ENCODE measurements around the gene GPRC5C.

The GPRC5C gene

GRCh38 chr17:74431568-74432423 is at the start of gene GPRC5C:
Gene GPRC5C (plus strand): TSS chr17:74432088. CDS start chr17:74439777, 7,689 bp downstream.
- intact Hi-C loops (cut with DNase I), result no loop called here
- DNase-seq, result peak in 6 of 10 donors; percentile 29 to 89 (median 51)

- intact Hi-C loops (cut with DNase I), result no loop called here
- peak in 1 of 10 donors; percentile 44 for DNase-seq
Observed at GRCh38 chr17:74383141-74383540, 48.7 kb upstream of the GPRC5C start.

GRCh38 chr17:74385201-74385600 is 46.7 kb upstream of the GPRC5C start:
- no peak for DNase-seq
- intact Hi-C loops (cut with DNase I), result no loop called here

- intact Hi-C loops (cut with DNase I), result no loop called here
Observed at GRCh38 chr17:74386386-74386785, 45.5 kb upstream of the GPRC5C start.

GRCh38 chr17:74387365-74388218 is 44.3 kb upstream of the GPRC5C start:
- DNase-seq, result peak in 1 of 10 donors; percentile 55
- intact Hi-C loops (cut with DNase I), result no loop called here

More at GRCh38 chr17:74386386-74386785, 45.5 kb upstream of the GPRC5C start:
- DNase-seq, result peak in 1 of 10 donors; percentile 86

GRCh38 chr17:74389084-74389753 is 42.7 kb upstream of the GPRC5C start:
- intact Hi-C loops (cut with DNase I), result no loop called here
- DNase-seq, result peak in 1 of 10 donors; percentile 39

- no peak for DNase-seq
- intact Hi-C loops (cut with DNase I), result no loop called here
Observed at GRCh38 chr17:74389937-74390679, 41.8 kb upstream of the GPRC5C start.

- peak in 1 of 10 donors; percentile 48 for DNase-seq
- intact Hi-C loops (cut with DNase I), result no loop called here
Observed at GRCh38 chr17:74390680-74391653, 40.9 kb upstream of the GPRC5C start.

GRCh38 chr17:74391771-74392170 is 40.1 kb upstream of the GPRC5C start:
- peak in 1 of 10 donors; percentile 51 for DNase-seq
- intact Hi-C loops (cut with DNase I), result no loop called here

GRCh38 chr17:74392848-74393247 is 39.0 kb upstream of the GPRC5C start:
- no peak for DNase-seq

GRCh38 chr17:74393346-74393942 is 38.4 kb upstream of the GPRC5C start:
- peak in 7 of 10 donors; percentile 42 to 93 (median 78) for DNase-seq
- intact Hi-C loops (cut with DNase I), result no loop called here

More at GRCh38 chr17:74392848-74393247, 39.0 kb upstream of the GPRC5C start:
- intact Hi-C loops (cut with DNase I), result no loop called here

GRCh38 chr17:74394275-74394950 is 37.5 kb upstream of the GPRC5C start:
- intact Hi-C loops (cut with DNase I), result no loop called here
- peak in 1 of 10 donors; percentile 63 for DNase-seq

- intact Hi-C loops (cut with DNase I), result no loop called here
- peak in 1 of 10 donors; percentile 66 for DNase-seq
Observed at GRCh38 chr17:74394977-74395376, 36.9 kb upstream of the GPRC5C start.

GRCh38 chr17:74396567-74396966 is 35.3 kb upstream of the GPRC5C start:
- peak in 1 of 10 donors; percentile 5 for DNase-seq
- intact Hi-C loops (cut with DNase I), result no loop called here

- intact Hi-C loops (cut with DNase I), result no loop called here
- peak in 1 of 10 donors; percentile 50 for DNase-seq
Observed at GRCh38 chr17:74402048-74402447, 29.8 kb upstream of the GPRC5C start.

- intact Hi-C loops (cut with DNase I), result no loop called here
- DNase-seq, result peak in 1 of 10 donors; percentile 53
Observed at GRCh38 chr17:74403512-74404137, 28.3 kb upstream of the GPRC5C start.

- intact Hi-C loops (cut with DNase I), result no loop called here
- no peak for DNase-seq
Observed at GRCh38 chr17:74404218-74404617, 27.7 kb upstream of the GPRC5C start.

All from posterior cingulate gyrus (tissue), 11 donors.